Testis (tissue), 2 donors: ENCODE data around the gene MAPRE2.

Experiments used
- CTCF ChIP-seq, 3 experiments: fragments of 450-650 bp in 2 of 3; fragments of 200-600 bp in 1 of 3; sonication (generic) in 1 of 3; IDR thresholded peaks; one replicate each; pipeline ENCODE4 v1.5.1; 2016 to 2019; ENCODE audit warnings: antibody characterized with exemption in 3 of 3, mild to moderate bottlenecking in 2 of 3, moderate library complexity in 1 of 3
- POLR2A ChIP-seq: fragments of 450-650 bp; IDR thresholded peaks from one replicate; pipeline ENCODE4 v1.6.1; 2017; ENCODE audit warnings: antibody characterized with exemption, mild to moderate bottlenecking, moderate library complexity

DNA sequence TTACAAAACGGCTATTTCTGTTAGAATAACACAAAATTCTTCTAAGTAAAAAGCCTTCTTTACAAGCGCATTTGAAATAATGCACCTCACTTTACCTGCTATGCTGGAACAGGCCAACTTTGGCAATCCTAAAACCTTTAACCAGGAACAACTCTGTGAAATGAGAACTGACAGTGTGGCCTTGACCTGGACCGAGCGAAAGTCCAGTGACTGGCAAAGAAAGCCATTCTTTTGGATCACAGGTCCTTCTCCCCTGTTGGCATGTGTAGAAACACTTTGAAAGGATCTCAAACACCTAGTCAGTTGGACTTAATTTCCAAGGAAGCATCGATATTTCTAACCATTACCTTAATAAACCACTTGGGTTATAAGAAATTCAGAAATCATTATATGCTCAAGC lies 21.2 kb downstream of the MAPRE2 start:
- TF ChIP-seq POLR2A (no peak), CTCF (IDR thresholded peaks at IDR 0.05) (no peak)
